Gastrocnemius medialis (tissue), 4 donors: ENCODE data around the gene CPNE2. TPM values are rescaled to one million over a fixed set of nuclear protein-coding genes. Genes with fewer than 3 reads are reported as not detected.

Experiments
- ATAC-seq, 2 donors: fragments of 150-250 bp; one replicate each; pipeline ENCODE4 v1.9.1; 2016
- DNase-seq, 2 donors: peaks; one replicate each; pipeline ENCODE4 v3.0.0-alpha.2; 2019
- H3K27ac ChIP-seq, 4 donors: fragments of 200-600 bp; sonication (generic); 1 replicate in 1 of 4; 2 replicates in 3 of 4; pipeline ENCODE4 v1.5.1; 2016 to 2018; ENCODE audit warnings: mild to moderate bottlenecking in 2 of 4, moderate library complexity in 1 of 4
- H3K27me3 ChIP-seq, 3 donors: fragments of 200-600 bp; sonication (generic) in 2 of 3; 1 replicate in 1 of 3; 2 replicates in 2 of 3; pipeline versions ENCODE4 v1.5.1 to v1.6.0; 2016 to 2019; ENCODE audit warnings: mild to moderate bottlenecking in 1 of 3, moderate library complexity in 1 of 3
- H3K36me3 ChIP-seq, 2 donors: fragments of 200-600 bp; sonication (generic) in 1 of 2; one replicate each; pipeline ENCODE4 v1.5.1; 2017 to 2018
- H3K4me1 ChIP-seq, 2 donors: fragments of 200-600 bp; sonication (generic) in 1 of 2; one replicate each; pipeline ENCODE4 v1.5.1; 2016 to 2017; ENCODE audit warnings: mild to moderate bottlenecking in 2 of 2
- H3K4me3 ChIP-seq, 4 donors: fragments of 200-600 bp; sonication (generic) in 3 of 4; 1 replicate in 1 of 4; 2 replicates in 3 of 4; pipeline ENCODE4 v1.5.1; 2016 to 2019; ENCODE audit warnings: mild to moderate bottlenecking in 2 of 4
- H3K9me3 ChIP-seq, 3 donors: fragments of 200-600 bp; sonication (generic) in 2 of 3; 1 replicate in 1 of 3; 2 replicates in 2 of 3; pipeline ENCODE4 v1.5.1; 2016 to 2019
- CTCF ChIP-seq, 5 experiments: fragments of 450-650 bp in 3 of 5; fragments of 200-600 bp in 2 of 5; sonication (generic) in 2 of 5; IDR thresholded peaks in 4 of 5; conservative IDR thresholded peaks in 1 of 5; 1 replicate in 4 of 5; 2 replicates in 1 of 5; pipeline ENCODE4 v1.5.1; 2016 to 2019; ENCODE audit warnings: antibody characterized with exemption in 5 of 5, mild to moderate bottlenecking in 3 of 5, moderate library complexity in 3 of 5
- POLR2A ChIP-seq, 2 donors: fragments of 450-650 bp; IDR thresholded peaks; one replicate each; pipeline ENCODE4 v1.6.1; 2017; ENCODE audit warnings: antibody characterized with exemption in 2 of 2, mild to moderate bottlenecking in 2 of 2, moderate library complexity in 2 of 2
- in situ Hi-C, 4 donors: fragments of 200-750 bp; cut with MboI; loops; one replicate each; pipeline versions ENCODE4 v1.15.0 to v1.8.0; 2017; ENCODE audit warnings: low sequenced_read_pairs in 4 of 4
- intact Hi-C: fragments of 100-400 bp; cut with DNase I; formaldehyde crosslinking; loops from one replicate; pipeline ENCODE4 v1.15.1; 2023; ENCODE audit warnings: low total_unique reads
- total RNA-seq, 4 donors: library from RNA; depleted of rRNA; stranded (reverse); fragments of >200 nt; gene quantifications; one replicate each; pipeline versions ENCODE4 v1.1.0 to v1.2.3, GENCODE V29; 2016

CPNE2 gene
- total RNA-seq, 4 donors from 2014 or later, result 11.7 to 20.0 (median 17.2) TPM

GRCh38 chr16:57167953-57168352, 75.6 kb downstream of the CPNE2 start:
- Histone ChIP-seq H3K4me3 (no peak overlapping the region), H3K27me3 (no peaks in the 10 kb centered on the region), H3K9me3 (no peaks in the 10 kb centered on the region), H3K4me1 (no peaks in the 10 kb centered on the region), H3K36me3 (peaks cover 0 to 68% of the 10 kb centered on the region in 2 donors), H3K27ac (no peak overlapping the region)
- TF ChIP-seq CTCF (IDR thresholded peaks at IDR 0.05 in 4 of 5, conservative IDR thresholded peaks at IDR 0.05 in 1 of 5), result peak in 4 of 5 experiments; percentile 11 to 51 (median 38)
- TF ChIP-seq POLR2A (IDR thresholded peaks at IDR 0.05), result no peak
- DNase-seq (no peak), ATAC-seq (peak in 1 of 2 donors; percentile 58)
- in situ Hi-C loops, result loop anchor here in 2 of 4 donors (5.0 kb wide), 2 partner anchors 81 to 86 kb away; no protein-coding TSS in a partner anchor
- intact Hi-C loops, result loop anchor here (5.0 kb wide), 1 partner anchor 86 kb away; no protein-coding TSS in a partner anchor

- H3K27me3 ChIP-seq, result no peaks in the 10 kb centered on the region
- no peak overlapping the region for H3K4me3 ChIP-seq
- no peak for DNase-seq
- H3K9me3 ChIP-seq, result no peaks in the 10 kb centered on the region
- H3K36me3 ChIP-seq, result peaks cover 0 to 65% of the 10 kb centered on the region in 2 donors
- intact Hi-C loops, result loop anchor here (5.0 kb wide), 1 partner anchor 87 kb away; no protein-coding TSS in a partner anchor
- in situ Hi-C loops, result loop anchor here in 2 of 4 donors (5.0 kb wide), 2 partner anchors 82 to 87 kb away; no protein-coding TSS in a partner anchor
- TF ChIP-seq CTCF (IDR thresholded peaks at IDR 0.05 in 4 of 5, conservative IDR thresholded peaks at IDR 0.05 in 1 of 5) (no peak), POLR2A (IDR thresholded peaks at IDR 0.05) (no peak)
- H3K27ac ChIP-seq, result no peak overlapping the region
- H3K4me1 ChIP-seq, result no peaks in the 10 kb centered on the region
- no peak for ATAC-seq
These were observed 76.9 kb downstream of the CPNE2 start for GRCh38 chr16:57169327-57169726.

- Histone ChIP-seq H3K9me3 (no peaks in the 10 kb centered on the region), H3K36me3 (peaks cover 0 to 37% of the 10 kb centered on the region in 2 donors), H3K27ac (no peak overlapping the region), H3K27me3 (no peaks in the 10 kb centered on the region), H3K4me3 (no peak overlapping the region), H3K4me1 (no peaks in the 10 kb centered on the region)
- DNase-seq (no peak), ATAC-seq (no peak)
- no peak for TF ChIP-seq POLR2A (IDR thresholded peaks at IDR 0.05)
- TF ChIP-seq CTCF (IDR thresholded peaks at IDR 0.05 in 4 of 5, conservative IDR thresholded peaks at IDR 0.05 in 1 of 5), result no peak
- in situ Hi-C loops, result loop anchor here in 1 of 4 donors (10.0 kb wide), 1 partner anchor 88 kb away; no protein-coding TSS in a partner anchor
- intact Hi-C loops, result no loop called here
These were observed 80.4 kb downstream of the CPNE2 start for GRCh38 chr16:57172721-57173290.

GRCh38 chr16:57175896-57176295, 83.5 kb downstream of the CPNE2 start:
- H3K9me3 ChIP-seq, result no peaks in the 10 kb centered on the region
- no peaks in the 10 kb centered on the region for H3K27me3 ChIP-seq
- H3K27ac ChIP-seq, result no peak overlapping the region
- no peak overlapping the region for H3K4me3 ChIP-seq
- peaks cover 0 to 30% of the 10 kb centered on the region in 2 donors for H3K36me3 ChIP-seq
- TF ChIP-seq CTCF (IDR thresholded peaks at IDR 0.05 in 4 of 5, conservative IDR thresholded peaks at IDR 0.05 in 1 of 5) (no peak), POLR2A (IDR thresholded peaks at IDR 0.05) (no peak)
- in situ Hi-C loops (loop anchor here in 1 of 4 donors (10.0 kb wide), 1 partner anchor 91 kb away; no protein-coding TSS in a partner anchor), intact Hi-C loops (no loop called here)
- no peak for DNase-seq
- peaks cover 0 to 11% of the 10 kb centered on the region in 2 donors for H3K4me1 ChIP-seq
- no peak for ATAC-seq
